GM18868 (cell line): Measurements from ENCODE around the gene CCT4.
A peak's percentile ranks its signal among the peaks of the same experiment; 100 is the strongest.
"Not testable (repeated sequence)": the region's sequence is repeated elsewhere in the genome, so short reads cannot be mapped to it uniquely, and the experiment has no call there.

Experiments used
- ATAC-seq: cut with Tn5 transposase; IDR thresholded peaks from one replicate; pipeline ENCODE4 v1.9.1; 2021; ENCODE audit warnings: mild to moderate bottlenecking, moderate library complexity; ENCODE audit not compliant: unreplicated experiment

The CCT4 gene, protein sequence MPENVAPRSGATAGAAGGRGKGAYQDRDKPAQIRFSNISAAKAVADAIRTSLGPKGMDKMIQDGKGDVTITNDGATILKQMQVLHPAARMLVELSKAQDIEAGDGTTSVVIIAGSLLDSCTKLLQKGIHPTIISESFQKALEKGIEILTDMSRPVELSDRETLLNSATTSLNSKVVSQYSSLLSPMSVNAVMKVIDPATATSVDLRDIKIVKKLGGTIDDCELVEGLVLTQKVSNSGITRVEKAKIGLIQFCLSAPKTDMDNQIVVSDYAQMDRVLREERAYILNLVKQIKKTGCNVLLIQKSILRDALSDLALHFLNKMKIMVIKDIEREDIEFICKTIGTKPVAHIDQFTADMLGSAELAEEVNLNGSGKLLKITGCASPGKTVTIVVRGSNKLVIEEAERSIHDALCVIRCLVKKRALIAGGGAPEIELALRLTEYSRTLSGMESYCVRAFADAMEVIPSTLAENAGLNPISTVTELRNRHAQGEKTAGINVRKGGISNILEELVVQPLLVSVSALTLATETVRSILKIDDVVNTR

DNA sequence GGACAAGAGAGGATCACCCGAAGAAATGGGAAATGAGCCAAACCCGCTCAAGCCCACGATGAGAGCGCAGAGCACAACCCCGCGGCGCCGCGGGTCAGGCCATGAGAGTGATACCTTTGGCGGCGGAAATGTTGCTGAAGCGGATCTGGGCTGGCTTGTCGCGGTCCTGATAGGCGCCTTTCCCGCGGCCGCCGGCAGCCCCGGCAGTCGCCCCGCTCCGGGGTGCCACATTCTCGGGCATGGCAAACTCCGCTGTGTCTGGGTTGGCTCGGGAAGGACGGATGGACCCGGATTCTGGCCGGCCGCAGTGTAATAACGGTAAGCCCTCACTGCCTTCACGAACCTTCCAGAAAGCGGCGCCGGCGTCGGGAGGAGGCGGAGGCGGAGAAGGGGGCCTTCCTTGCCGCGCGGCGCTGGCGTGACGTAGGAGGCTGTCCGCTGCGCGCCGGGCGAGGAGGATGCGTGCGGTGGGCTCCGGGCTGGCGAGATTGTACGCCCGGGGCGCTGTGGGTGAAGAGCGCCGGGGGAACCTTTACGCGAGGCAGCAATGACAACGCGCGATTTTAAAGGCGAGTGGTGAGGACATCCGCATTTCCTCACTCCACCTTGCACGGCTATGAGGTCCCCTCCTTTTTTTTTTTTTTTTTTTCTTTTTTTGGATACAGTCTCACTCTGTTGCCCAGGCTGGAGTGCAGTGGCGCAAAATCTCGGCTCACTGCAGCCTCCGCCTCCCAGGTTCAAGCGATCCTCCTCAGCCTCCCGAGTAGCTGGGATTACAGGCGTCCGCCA, at the start of gene CCT4:
Gene CCT4, minus strand, starts transcription at position 390 of the 789 bp plus-strand sequence. Its CDS starts 149 bp downstream, at position 241.
- peak; percentile 73 for ATAC-seq

DNA sequence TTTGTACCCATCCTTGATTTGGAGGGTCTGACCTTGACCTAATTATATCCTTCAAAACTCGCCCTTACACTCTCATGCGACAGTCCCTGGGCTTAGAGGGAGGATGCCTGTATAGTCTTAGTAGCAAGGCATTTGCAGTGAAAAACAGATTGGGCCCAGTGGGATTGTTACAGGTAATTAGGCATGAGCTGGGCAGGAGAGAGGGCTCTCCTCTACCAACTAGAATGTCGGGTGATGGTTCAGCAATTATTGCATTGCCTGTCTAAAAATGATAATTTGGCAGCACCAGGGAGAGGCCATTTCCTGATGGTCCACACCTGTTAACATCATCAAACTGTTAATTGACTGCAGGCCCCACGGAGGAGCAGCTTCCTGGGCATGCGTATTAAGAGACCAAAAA, 49.4 kb upstream of the CCT4 start:
- ATAC-seq = no peak

- no peak for ATAC-seq
These were observed 48.6 kb upstream of the CCT4 start for GRCh38 chr2:61937098-61937497.

- ATAC-seq = no peak
These were observed 40.5 kb upstream of the CCT4 start for GRCh38 chr2:61928826-61929461.

- no peak for ATAC-seq
These were observed 38.3 kb upstream of the CCT4 start for GRCh38 chr2:61926531-61927477.

DNA sequence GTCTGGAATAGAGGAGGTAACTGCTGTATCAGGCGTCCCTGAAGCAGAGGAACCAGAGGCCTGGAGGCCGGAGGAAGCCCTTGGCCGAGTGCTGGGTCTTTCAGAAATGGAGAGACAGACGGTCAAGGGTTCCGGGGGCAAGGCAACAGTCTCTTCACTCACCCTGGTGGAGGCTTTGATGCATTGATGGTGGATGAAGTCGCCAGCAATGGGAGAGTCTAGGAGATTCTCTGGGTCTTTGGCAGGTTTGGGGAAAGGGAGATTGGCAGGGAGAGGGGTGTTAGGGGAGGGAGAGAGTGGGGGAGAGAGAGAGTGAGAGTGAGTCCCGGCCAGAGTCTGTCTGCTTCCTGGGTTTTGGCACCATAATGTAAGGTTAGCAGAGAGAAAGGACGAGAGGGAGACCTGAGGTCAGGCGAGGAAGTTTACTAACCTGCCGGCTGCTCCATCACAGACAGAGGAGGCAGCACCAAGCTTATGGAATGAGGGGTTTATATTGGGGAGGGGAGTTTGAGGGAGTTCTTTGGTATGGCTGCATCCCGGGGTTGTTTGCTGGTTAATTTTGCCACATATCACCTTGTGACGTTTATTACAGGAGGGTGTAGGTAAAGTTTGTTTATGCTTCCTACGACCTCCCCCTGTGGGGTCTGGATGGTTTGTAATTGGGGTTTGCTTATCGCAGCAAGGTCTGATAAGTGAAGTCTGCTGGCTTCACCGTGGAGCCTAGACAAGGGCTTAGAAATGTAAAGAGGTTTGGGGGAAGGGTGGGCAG, 36.6 kb upstream of the CCT4 start:
- no peak for ATAC-seq

DNA sequence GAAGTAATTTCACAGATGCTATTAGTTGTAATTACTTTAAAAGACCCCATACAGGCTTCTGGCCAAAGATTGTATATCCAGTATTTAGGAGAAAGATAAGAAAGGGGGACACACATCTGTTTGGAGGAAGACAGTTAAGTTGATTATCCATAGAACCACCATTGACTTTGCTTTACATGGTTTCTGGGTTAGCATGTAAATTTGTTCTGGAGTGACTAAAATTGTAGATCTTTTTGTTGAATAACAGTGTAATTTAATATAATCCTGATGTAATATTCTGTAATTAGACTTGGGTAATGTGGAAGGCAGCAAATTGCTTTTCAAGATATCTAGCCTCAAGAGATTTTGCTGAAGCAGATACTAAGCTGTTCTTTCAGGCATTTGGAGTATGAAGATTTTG, 34.3 kb upstream of the CCT4 start:
- ATAC-seq = no peak

GRCh38 chr2:61920548-61920947, 32.1 kb upstream of the CCT4 start:
- no peak for ATAC-seq

DNA sequence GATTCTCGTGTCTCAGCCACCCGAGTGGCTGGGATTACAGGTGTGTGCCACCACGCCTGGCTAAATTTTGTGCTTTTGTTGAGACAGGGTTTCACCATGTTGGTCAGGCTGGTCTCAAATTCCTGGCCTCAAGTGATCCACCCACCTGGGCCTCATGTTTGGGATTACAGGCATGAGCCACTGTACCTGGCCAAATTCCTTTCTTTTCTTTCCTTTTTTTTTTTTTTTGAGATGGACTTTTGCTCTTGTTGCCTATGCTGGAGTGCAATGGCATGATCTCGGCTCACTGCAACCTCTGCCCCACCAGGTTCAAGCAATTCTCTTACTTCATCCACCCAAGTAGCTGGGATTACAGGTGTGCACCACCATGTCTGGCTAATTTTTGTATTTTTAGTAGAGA, 26.3 kb upstream of the CCT4 start:
- not testable (repeated sequence) for ATAC-seq

DNA sequence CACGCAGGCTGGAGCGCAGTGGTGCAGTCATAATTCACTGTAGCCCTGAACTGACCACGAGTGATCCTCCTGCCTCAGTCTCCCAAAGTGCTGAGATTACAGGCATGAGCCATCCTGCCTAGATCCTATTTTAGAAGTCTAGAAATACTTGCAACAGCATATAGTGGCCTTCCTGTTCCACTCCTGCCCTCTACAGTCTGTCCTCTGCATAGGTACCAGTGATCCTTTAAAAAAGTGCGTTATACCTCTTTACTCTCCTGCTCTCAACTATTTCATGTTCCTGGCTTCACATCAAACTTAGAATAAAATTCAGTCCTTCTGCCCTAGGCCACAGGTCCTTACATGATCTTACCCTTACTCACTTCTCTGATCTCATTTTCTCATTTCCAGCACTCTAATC, 23.1 kb upstream of the CCT4 start:
- ATAC-seq = no peak

GRCh38 chr2:61910603-61911002, 22.1 kb upstream of the CCT4 start:
- ATAC-seq = no peak

DNA sequence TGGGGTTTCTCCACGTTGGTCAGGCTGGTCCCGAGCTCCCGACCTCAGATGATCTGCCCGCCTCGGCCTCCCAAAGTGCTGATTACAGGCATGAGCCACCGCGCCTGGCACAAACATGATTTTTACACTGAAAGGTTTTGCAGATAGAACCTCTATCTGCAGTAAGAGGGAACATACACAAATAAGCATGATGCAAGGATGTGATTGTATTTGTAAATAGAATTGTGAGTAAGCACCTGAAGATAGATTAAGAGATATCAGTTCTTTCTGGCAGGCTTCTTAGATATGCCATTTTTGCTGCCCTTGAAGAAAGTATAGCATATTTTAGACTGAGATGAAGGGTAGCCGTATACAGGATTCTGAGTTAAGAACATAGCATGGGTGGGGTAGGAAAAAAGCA, 20.7 kb upstream of the CCT4 start:
- ATAC-seq = no peak

DNA sequence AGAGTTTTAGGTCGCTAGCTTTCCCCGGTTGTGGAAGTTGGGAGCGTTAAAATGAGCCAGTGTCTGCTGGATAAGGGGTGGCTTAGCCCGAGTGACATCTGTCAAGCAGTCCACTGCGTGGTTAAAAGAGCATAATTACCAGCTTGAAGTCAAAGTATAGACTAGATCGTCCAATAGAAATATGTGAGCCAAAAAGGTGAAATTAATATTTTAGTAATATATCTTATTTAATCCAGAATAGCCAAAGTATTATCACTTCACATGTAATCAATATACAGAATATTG, 17.7 kb upstream of the CCT4 start:
- no peak for ATAC-seq

- peak; percentile 99 for ATAC-seq
These were observed 17.1 kb upstream of the CCT4 start, which contains the start of gene COMMD1 for GRCh38 chr2:61905372-61906185. Gene COMMD1, plus strand, starts transcription at chr2:61905674. Its CDS starts 5 bp downstream, at chr2:61905679.

DNA sequence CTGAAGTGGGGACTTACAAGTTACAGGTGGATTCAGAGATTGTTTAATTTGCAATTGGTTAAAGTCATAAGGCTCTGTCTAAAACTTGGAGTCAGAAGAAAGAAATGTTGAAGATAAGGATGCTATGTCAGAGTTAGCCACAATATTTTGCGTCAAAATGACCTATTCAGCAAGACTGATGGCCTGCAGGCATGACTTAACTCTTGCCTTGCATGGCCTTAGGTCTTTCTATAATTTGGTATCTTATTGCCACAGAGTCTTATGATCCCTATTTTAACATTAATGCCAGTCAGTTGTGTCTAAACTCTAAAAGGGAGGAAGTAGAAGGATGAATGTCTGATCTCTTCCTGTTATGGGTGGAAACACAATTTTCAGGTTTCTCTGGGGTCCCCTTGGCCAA, 11.8 kb upstream of the CCT4 start:
- no peak for ATAC-seq

- no peak for ATAC-seq
These were observed 10.4 kb upstream of the CCT4 start for GRCh38 chr2:61898810-61899209.

GRCh38 chr2:61887717-61888266, 664 bp downstream of the CCT4 start:
- peak; percentile 4 for ATAC-seq

DNA sequence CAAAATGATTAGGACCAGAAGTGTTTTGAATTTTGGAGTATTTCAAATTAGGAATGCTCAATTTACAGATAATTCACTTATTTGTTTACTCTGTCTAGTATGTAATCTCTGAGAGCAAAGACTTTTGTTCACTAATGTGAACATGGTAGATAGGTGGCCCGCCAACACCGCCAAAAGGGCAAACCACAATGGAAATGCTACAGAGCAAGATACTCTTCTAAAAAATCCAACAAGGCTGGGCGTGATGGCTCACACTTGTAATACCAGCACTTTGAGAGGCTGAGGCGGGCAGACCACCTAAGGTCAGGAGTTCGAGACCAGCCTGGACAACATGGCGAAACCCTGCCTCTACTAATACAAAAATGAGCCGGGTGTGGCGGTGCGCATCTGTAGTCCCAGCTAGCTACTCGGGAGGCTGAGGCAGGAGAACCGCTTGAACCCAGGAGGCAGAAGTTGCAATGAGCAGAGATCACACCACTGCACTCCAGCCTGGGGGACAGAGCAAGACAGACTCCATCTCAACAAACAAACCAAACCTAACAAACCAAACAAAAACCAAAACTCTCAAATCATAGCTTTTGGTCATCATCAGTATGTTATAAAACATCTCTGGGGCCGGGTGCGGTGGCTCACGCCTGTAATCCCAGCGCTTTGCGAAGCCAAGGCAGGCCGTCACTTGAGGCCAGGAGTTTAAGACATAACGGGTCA, 2.4 kb downstream of the CCT4 start:
- ATAC-seq = no peak
